Measurements from ENCODE around the gene PPP2R2B. TPM values are rescaled to one million over a fixed set of nuclear protein-coding genes. Genes with fewer than 3 reads are reported as not detected.

PPP2R2B gene
- total and polyA plus RNA-seq, 2 of the 4 experiments (the other 2 are of a cell fraction), result not detected

DNA sequence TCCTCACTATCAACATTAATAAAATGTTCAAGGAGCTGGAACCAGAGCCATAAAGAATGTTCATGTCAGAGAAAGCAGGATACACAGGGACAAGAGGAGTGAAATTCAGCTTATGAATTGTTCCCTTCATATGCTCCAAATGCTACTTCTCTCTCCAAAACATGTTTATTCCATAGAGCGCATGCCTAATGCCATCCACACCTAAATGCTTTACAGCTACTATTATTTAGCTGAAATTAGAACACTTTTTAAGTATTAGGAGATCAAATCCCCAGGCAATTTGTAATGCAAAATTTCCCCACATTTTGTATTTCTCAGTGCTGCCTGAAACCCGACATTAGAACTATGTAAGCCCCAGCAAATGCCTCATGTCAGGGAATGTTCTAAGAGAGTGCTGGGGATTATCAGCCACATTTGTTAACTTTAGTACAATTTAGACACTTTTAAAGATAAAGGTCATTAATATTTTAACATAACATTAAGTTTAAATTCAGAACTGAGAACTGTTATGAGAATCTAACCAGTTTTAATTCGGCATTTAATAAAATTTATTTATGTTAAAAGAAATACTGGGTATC is 75.5 kb downstream of the PPP2R2B start:
- Histone ChIP-seq H3K4me1 (ENCODE audit: control insufficient read depth, insufficient read depth, low read length) (no peaks in the 10 kb centered on the region), H2BK5ac (ENCODE audit: low read depth, low read length, poor library complexity, severe bottlenecking) (no peak overlapping the region), H3K9ac (ENCODE audit: low read depth, low read length) (no peak overlapping the region), H4K91ac (ENCODE audit: insufficient read depth, low read depth, low read length) (no peak overlapping the region), H3K4me2 (ENCODE audit: low read depth, low read length) (no peak overlapping the region), H3K9me1 (ENCODE audit: insufficient read depth, low read length) (no peaks in the 10 kb centered on the region), H3K56ac (ENCODE audit: extremely low read depth, insufficient read depth, low read length) (no peak overlapping the region), H3K14ac (replicated peaks; ENCODE audit: low read depth, low read length) (no peak overlapping the region), H2BK15ac (ENCODE audit: low read depth, low read length) (no peak overlapping the region), H3K23ac (ENCODE audit: low read depth, low read length) (no peak overlapping the region), H3K4ac (ENCODE audit: low read depth, low read length) (no peak overlapping the region), H3K18ac (ENCODE audit: low read depth, low read length) (no peak overlapping the region), H3K36me3 (ENCODE audit: control insufficient read depth, insufficient read depth, low read length) (no peaks in the 10 kb centered on the region), H3K79me1 (ENCODE audit: low read depth in 1 of 2, low read length in 2 of 2) (no peaks in the 10 kb centered on the region), H2AFZ (replicated peaks; ENCODE audit: low read length, poor library complexity) (no peak overlapping the region), H4K8ac (ENCODE audit: low read depth in 2 of 2, low read length in 2 of 2) (no peak overlapping the region), H2BK120ac (ENCODE audit: low read depth, low read length) (no peak overlapping the region), H2AK9ac (replicated peaks; ENCODE audit: low read depth, low read length, poor library complexity) (no peak overlapping the region), H2BK20ac (ENCODE audit: low read depth, low read length) (no peak overlapping the region), H4K20me1 (ENCODE audit: insufficient read depth, low read length) (no peaks in the 10 kb centered on the region), H3K27me3 (ENCODE audit: control insufficient read depth, insufficient read depth, low read length) (no peaks in the 10 kb centered on the region; the same call in 1 of the 2 replicates), H2AK5ac (ENCODE audit: low read depth, low read length) (no peak overlapping the region), H3K27ac (ENCODE audit: insufficient read depth, low read length) (no peak overlapping the region), H3K9me3 (ENCODE audit: control insufficient read depth, insufficient read depth, low read length) (no peaks in the 10 kb centered on the region), H3K4me3 (ENCODE audit: insufficient read depth, low read depth, low read length) (no peak overlapping the region), H4K5ac (ENCODE audit: low read depth, low read length) (no peak overlapping the region)
- ATAC-seq (ENCODE audit: low read depth) (no peak), DNase-seq (no peak)
- in situ Hi-C loops (cut with MboI; ENCODE audit: low sequenced_read_pairs), result no loop called here
- CTCF ChIA-PET, result no interaction called here
- WGBS, 2 experiments (ENCODE audit: extremely low coverage in 2 of 2, insufficient read length in 1 of 2), result no CpG with 5 or more reads among the region's 3 CpGs
- no peak for TF ChIP-seq USF2 (IDR thresholded peaks at IDR 0.05; ENCODE audit: low read depth, low read length)
- TF ChIP-seq RFX5 (IDR thresholded peaks at IDR 0.05; ENCODE audit: low read depth, low read length), result no peak
- no peak for TF ChIP-seq ELK1 (IDR thresholded peaks at IDR 0.05; ENCODE audit: borderline replicate concordance, low read depth, low read length)
- TF ChIP-seq POLR2A (IDR thresholded peaks at IDR 0.05; ENCODE audit: low read depth, low read length), result no peak
- TF ChIP-seq FOS (IDR thresholded peaks at IDR 0.05; ENCODE audit: low read depth, low read length), result no peak
- TF ChIP-seq MXI1 (IDR thresholded peaks at IDR 0.05; ENCODE audit: borderline replicate concordance, low read depth, low read length), result no peak
- no peak for TF ChIP-seq SMC3 (IDR thresholded peaks at IDR 0.05; ENCODE audit: low read depth, low read length)
- TF ChIP-seq BHLHE40 (IDR thresholded peaks at IDR 0.05; ENCODE audit: low read depth, low read length), result no peak
- no peak for TF ChIP-seq NFE2L2 (IDR thresholded peaks at IDR 0.05; ENCODE audit: low read depth, low read length)
- TF ChIP-seq, protein P1, sequence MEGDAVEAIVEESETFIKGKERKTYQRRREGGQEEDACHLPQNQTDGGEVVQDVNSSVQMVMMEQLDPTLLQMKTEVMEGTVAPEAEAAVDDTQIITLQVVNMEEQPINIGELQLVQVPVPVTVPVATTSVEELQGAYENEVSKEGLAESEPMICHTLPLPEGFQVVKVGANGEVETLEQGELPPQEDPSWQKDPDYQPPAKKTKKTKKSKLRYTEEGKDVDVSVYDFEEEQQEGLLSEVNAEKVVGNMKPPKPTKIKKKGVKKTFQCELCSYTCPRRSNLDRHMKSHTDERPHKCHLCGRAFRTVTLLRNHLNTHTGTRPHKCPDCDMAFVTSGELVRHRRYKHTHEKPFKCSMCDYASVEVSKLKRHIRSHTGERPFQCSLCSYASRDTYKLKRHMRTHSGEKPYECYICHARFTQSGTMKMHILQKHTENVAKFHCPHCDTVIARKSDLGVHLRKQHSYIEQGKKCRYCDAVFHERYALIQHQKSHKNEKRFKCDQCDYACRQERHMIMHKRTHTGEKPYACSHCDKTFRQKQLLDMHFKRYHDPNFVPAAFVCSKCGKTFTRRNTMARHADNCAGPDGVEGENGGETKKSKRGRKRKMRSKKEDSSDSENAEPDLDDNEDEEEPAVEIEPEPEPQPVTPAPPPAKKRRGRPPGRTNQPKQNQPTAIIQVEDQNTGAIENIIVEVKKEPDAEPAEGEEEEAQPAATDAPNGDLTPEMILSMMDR (conservative IDR thresholded peaks at IDR 0.05; ENCODE audit: low read depth, low read length), result no peak
- no peak for TF ChIP-seq RCOR1 (IDR thresholded peaks at IDR 0.05; ENCODE audit: insufficient replicate concordance, low read length)
- no peak for TF ChIP-seq RAD21 (IDR thresholded peaks at IDR 0.05; ENCODE audit: low read length)
- no peak for TF ChIP-seq MAZ (IDR thresholded peaks at IDR 0.05; ENCODE audit: borderline replicate concordance, low read depth, low read length)
- TF ChIP-seq CHD1 (IDR thresholded peaks at IDR 0.05; ENCODE audit: low read depth, low read length), result no peak
- TF ChIP-seq CEBPB (IDR thresholded peaks at IDR 0.05; ENCODE audit: low read depth, low read length), result no peak
- no peak for TF ChIP-seq MAFK (IDR thresholded peaks at IDR 0.05; ENCODE audit: low read depth, low read length)
- POLR2A ChIA-PET (ENCODE audit: unreplicated experiment), result no interaction called here
- BruUV-seq (replicated peaks), result no TSS peak
- intact Hi-C loops (cut with micrococcal nuclease), result no loop called here
- dilution Hi-C loops (cut with HindIII; ENCODE audit: low sequenced_read_pairs, unreplicated experiment), result no loop called here
